ENCODE results near the gene CCDC196. TPM values are rescaled to one million over a fixed set of nuclear protein-coding genes. Genes with fewer than 3 reads are reported as not detected.

The CCDC196 gene
- total RNA-seq, 2 experiments from 2014 or later = not detected

DNA sequence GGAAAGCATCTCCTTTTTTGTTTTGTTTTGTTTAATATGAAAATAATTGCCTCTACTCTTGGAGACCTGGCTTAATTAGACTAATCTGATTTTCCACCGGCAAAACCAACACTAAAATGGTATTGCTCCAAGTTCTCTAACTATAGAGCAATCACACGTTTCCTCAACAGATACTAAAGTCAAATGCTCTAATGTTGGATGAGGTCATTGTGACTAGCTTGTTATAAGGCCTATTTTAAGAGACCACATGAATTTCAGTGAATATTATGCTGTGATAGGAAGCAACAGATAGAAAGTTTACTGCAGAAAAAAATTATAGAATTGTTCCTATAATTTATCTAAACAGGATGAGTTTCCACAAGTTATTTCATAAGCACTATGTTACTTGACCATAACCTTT, 3.3 kb upstream of the CCDC196 start:
- ChIA-PET POLR2A (interaction anchor here (1.2 kb wide), 1 partner anchor 15 kb away, joined by 3 read pairs; no protein-coding TSS in a partner anchor), CTCF (interaction anchor here (1.2 kb wide), 1 partner anchor 10 kb away, joined by 3 read pairs; no protein-coding TSS in a partner anchor)
- H3K27ac ChIP-seq (ENCODE audit: low read depth in 1 of 2, low read length in 2 of 2) = no peak overlapping the region
- Mint-ChIP-seq H3K27ac (no peak overlapping the region), H3K4me1 (ENCODE audit: low read depth) (no peaks in the 10 kb centered on the region), H3K4me3 (no peak overlapping the region), H3K36me3 (ENCODE audit: low read depth) (no peaks in the 10 kb centered on the region), H3K27me3 (no peaks in the 10 kb centered on the region), H3K9me3 (no peaks in the 10 kb centered on the region)
- ATAC-seq (ENCODE audit: poor library complexity) (no peak), DNase-seq (no peak)
- no peaks in the 10 kb centered on the region for H3K36me3 ChIP-seq (ENCODE audit: insufficient read depth, low read length)
- no peaks in the 10 kb centered on the region for H3K9me3 ChIP-seq (ENCODE audit: control insufficient read depth in 1 of 2, insufficient read depth in 1 of 2, low read length in 2 of 2)
- TF ChIP-seq, protein P1, sequence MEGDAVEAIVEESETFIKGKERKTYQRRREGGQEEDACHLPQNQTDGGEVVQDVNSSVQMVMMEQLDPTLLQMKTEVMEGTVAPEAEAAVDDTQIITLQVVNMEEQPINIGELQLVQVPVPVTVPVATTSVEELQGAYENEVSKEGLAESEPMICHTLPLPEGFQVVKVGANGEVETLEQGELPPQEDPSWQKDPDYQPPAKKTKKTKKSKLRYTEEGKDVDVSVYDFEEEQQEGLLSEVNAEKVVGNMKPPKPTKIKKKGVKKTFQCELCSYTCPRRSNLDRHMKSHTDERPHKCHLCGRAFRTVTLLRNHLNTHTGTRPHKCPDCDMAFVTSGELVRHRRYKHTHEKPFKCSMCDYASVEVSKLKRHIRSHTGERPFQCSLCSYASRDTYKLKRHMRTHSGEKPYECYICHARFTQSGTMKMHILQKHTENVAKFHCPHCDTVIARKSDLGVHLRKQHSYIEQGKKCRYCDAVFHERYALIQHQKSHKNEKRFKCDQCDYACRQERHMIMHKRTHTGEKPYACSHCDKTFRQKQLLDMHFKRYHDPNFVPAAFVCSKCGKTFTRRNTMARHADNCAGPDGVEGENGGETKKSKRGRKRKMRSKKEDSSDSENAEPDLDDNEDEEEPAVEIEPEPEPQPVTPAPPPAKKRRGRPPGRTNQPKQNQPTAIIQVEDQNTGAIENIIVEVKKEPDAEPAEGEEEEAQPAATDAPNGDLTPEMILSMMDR (IDR thresholded peaks at IDR 0.05) = no peak
- no peaks in the 10 kb centered on the region for H3K27me3 ChIP-seq (ENCODE audit: control insufficient read depth in 1 of 2, insufficient read depth in 2 of 2, low read length in 2 of 2)
- no peaks in the 10 kb centered on the region for H3K4me1 ChIP-seq (ENCODE audit: insufficient read depth, low read length)
- intact Hi-C loops (cut with DNase I, micrococcal nuclease) = no loop called here
- H3K4me3 ChIP-seq (ENCODE audit: low read length) = no peak overlapping the region

DNA sequence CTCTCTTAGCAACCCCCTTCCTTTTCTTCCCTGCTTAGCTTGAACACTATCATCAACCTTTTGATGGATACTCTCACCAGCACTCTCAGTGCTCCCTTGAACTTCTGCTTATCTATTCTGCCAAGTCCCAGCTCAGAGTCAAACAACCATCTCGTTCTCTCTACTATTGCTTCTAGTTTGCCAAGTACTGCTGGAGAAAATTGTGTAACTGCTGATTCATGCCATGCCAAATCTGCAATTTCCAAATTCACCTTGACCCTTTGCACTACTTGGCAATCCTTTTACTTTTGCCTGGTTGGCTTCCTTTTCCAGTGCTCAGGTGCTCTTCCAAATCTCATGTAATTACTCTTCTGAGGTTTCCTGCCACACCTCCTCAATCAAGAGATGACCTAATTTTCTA, 2.8 kb upstream of the CCDC196 start:
- DNase-seq (no peak), ATAC-seq (ENCODE audit: poor library complexity) (no peak)
- TF ChIP-seq, protein P1 (IDR thresholded peaks at IDR 0.05) = no peak
- Mint-ChIP-seq H3K36me3 (ENCODE audit: low read depth) (no peaks in the 10 kb centered on the region), H3K27ac (no peak overlapping the region), H3K27me3 (no peaks in the 10 kb centered on the region), H3K9me3 (no peaks in the 10 kb centered on the region), H3K4me3 (no peak overlapping the region), H3K4me1 (ENCODE audit: low read depth) (no peaks in the 10 kb centered on the region)
- Histone ChIP-seq H3K9me3 (ENCODE audit: control insufficient read depth in 1 of 2, insufficient read depth in 1 of 2, low read length in 2 of 2) (no peaks in the 10 kb centered on the region), H3K4me1 (ENCODE audit: insufficient read depth, low read length) (no peaks in the 10 kb centered on the region), H3K27ac (ENCODE audit: low read depth in 1 of 2, low read length in 2 of 2) (no peak overlapping the region), H3K4me3 (ENCODE audit: low read length) (no peak overlapping the region), H3K27me3 (ENCODE audit: control insufficient read depth in 1 of 2, insufficient read depth in 2 of 2, low read length in 2 of 2) (no peaks in the 10 kb centered on the region), H3K36me3 (ENCODE audit: insufficient read depth, low read length) (no peaks in the 10 kb centered on the region)
- CTCF ChIA-PET = interaction anchor here (1.2 kb wide), 1 partner anchor 9 kb away, joined by 3 read pairs; no protein-coding TSS in a partner anchor
- intact Hi-C loops (cut with DNase I, micrococcal nuclease) = no loop called here
- POLR2A ChIA-PET = interaction anchor here (1.2 kb wide), 1 partner anchor 15 kb away, joined by 3 read pairs; no protein-coding TSS in a partner anchor

DNA sequence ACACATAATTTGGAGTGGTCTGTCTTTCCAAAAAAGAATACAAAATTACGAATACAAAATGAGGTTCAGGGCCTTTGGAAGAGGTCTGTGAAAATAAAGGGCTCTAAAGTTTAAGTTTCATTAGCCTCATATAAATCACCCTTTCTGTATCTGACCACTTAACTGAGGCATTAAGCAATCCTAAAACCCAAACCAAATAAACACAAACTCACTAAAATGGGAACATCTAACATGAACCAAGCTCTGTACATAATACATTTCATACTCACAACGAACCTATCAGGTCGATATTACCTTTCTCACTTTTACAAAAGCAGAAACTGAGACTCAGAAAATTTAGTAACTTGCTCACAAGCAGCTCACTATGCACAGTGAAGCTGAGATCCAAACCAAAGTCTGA, 1.1 kb upstream of the CCDC196 start:
- Mint-ChIP-seq H3K4me3 (no peak overlapping the region), H3K27ac (no peak overlapping the region), H3K36me3 (ENCODE audit: low read depth) (no peaks in the 10 kb centered on the region), H3K4me1 (ENCODE audit: low read depth) (no peaks in the 10 kb centered on the region), H3K27me3 (no peaks in the 10 kb centered on the region), H3K9me3 (no peaks in the 10 kb centered on the region)
- intact Hi-C loops (cut with DNase I, micrococcal nuclease) = no loop called here
- ATAC-seq (ENCODE audit: poor library complexity) = no peak
- H3K27ac ChIP-seq (ENCODE audit: low read depth in 1 of 2, low read length in 2 of 2) = no peak overlapping the region
- no peaks in the 10 kb centered on the region for H3K9me3 ChIP-seq (ENCODE audit: control insufficient read depth in 1 of 2, insufficient read depth in 1 of 2, low read length in 2 of 2)
- no peak for DNase-seq
- TF ChIP-seq, protein P1 (IDR thresholded peaks at IDR 0.05) = no peak
- POLR2A ChIA-PET = no interaction called here
- no peaks in the 10 kb centered on the region for H3K36me3 ChIP-seq (ENCODE audit: insufficient read depth, low read length)
- CTCF ChIA-PET = no interaction called here
- H3K27me3 ChIP-seq (ENCODE audit: control insufficient read depth in 1 of 2, insufficient read depth in 2 of 2, low read length in 2 of 2) = no peaks in the 10 kb centered on the region
- H3K4me3 ChIP-seq (ENCODE audit: low read length) = no peak overlapping the region
- H3K4me1 ChIP-seq (ENCODE audit: insufficient read depth, low read length) = no peaks in the 10 kb centered on the region

All from CD4-positive, alpha-beta T cell (primary cell).